Erythroblast (primary cell): ENCODE results near the gene THEM4.

Experiments used
- GATA1 ChIP-seq: IDR thresholded peaks from 2 replicates; pipeline ENCODE4 v1.6.1; 2011; ENCODE audit warnings: low read depth, mild to moderate bottlenecking, control low read depth, low read length, moderate library complexity
- POLR2A ChIP-seq: IDR thresholded peaks from 2 replicates; pipeline ENCODE4 v1.6.1; 2011; ENCODE audit warnings: mild to moderate bottlenecking, low read length

GRCh38 chr1:151846062-151846568, 63.2 kb downstream of the THEM4 start:
- no peak for TF ChIP-seq POLR2A
- TF ChIP-seq GATA1 = no peak
